Renal cortex interstitium (tissue), 11 donors: Measurements from ENCODE around the gene DNM1. TPM values are rescaled to one million over a fixed set of nuclear protein-coding genes. Genes with fewer than 3 reads are reported as not detected.

Experiments used
- DNase-seq, 11 donors: peaks; one replicate each; pipeline ENCODE4 v3.0.0-alpha.2; 2013; ENCODE audit warnings: low read depth in 9 of 11, low spot score in 4 of 11; ENCODE audit errors: extremely low read depth in 1 of 11
- polyA plus RNA-seq, 3 donors: library from polyadenylated mRNA; unstranded; fragments of 120-200 nt; gene quantifications; one replicate each; pipeline ENCODE4 v1.2.1, GENCODE V29; 2013; ENCODE audit not compliant: insufficient read length in 3 of 3

Gene DNM1
- polyA plus RNA-seq, 3 donors, result 106 to 279 (median 123) TPM

DNA sequence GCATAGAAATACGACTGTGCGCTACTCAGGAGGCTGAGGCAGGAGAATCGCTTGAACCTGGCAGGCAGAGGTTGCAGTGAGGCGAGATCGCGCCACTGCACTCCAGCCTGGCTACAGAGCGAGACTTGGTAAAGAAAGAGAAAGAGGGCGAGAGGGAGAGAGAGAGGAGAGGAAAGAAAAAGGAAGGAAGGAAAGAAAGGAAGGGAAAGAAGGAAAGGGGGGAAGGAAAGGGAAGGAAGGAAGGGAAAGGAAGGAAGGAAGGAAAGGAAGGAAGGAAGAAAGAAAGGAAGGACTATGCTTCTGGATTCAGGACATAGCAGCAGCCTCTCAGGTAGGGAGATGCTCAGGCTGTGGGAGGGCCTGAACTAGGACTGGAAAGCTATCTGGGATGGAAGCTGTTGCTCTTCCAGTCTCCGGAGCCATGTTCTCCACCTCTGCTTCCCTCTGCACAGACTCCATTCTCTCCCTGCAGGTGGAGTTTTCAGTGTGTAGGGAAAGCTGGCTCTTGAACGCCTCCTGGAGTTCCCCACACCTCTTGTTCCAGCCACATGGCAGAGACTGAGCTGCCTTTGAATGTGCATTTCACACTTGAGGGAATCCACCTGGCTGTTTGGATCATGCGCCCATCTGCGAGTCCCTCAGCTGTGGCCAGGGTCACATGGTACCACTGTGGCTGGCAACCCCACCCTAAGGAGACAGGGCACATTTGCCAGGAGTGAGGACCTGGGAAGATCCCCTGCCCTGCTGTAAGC, 82.0 kb downstream of the DNM1 start:
- DNase-seq, result no peak

DNA sequence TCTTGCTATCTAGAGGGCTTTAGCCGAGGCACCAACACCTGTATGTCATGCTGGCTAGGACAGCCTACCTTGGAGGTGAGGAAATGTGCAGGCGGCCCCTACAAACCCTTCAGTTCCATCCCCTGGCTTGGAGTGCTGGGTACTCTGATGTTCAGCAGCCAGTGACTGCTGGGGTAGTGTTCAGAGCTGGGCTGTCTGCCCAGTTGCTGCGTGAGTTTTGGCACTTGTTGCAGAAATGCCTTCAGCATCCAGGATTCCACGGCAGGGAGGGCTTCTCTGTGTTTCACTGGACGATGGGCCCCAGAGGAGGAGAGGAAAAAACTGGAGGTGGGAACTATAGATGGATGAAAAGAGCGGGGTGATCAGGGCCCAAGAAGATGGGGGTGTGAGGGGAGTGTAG, 83.3 kb downstream of the DNM1 start:
- no peak for DNase-seq

GRCh38 chr9:128288273-128289004, 85.3 kb downstream of the DNM1 start:
- DNase-seq, result no peak

GRCh38 chr9:128292009-128292408, 88.8 kb downstream of the DNM1 start:
- DNase-seq, result no peak

- no peak for DNase-seq
Observed at GRCh38 chr9:128293091-128293490, 89.9 kb downstream of the DNM1 start.

DNA sequence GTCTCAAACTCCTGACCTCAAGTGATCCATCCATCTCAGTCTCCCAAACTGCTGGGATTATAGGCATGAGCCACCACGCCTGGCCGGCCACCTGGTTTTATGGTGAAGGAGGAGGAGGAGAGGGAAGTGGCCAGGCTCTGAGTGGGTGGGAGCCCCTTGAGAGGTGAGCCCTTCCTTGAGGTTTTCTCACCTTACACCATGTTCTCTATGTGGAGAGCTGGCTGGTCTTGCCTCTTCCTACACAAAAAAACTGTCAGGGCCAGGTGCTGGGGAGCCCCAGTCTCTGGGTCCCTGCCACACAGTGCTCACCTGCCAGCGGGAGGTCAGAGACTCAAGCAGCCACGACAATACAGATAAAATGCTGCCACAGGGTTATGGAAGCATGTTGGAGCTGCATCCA, 91.0 kb downstream of the DNM1 start:
- DNase-seq, result no peak

- no peak for DNase-seq
Observed at GRCh38 chr9:128296340-128297220, 93.4 kb downstream of the DNM1 start.

- no peak for DNase-seq
Observed at GRCh38 chr9:128297221-128297773, 94.1 kb downstream of the DNM1 start.

DNA sequence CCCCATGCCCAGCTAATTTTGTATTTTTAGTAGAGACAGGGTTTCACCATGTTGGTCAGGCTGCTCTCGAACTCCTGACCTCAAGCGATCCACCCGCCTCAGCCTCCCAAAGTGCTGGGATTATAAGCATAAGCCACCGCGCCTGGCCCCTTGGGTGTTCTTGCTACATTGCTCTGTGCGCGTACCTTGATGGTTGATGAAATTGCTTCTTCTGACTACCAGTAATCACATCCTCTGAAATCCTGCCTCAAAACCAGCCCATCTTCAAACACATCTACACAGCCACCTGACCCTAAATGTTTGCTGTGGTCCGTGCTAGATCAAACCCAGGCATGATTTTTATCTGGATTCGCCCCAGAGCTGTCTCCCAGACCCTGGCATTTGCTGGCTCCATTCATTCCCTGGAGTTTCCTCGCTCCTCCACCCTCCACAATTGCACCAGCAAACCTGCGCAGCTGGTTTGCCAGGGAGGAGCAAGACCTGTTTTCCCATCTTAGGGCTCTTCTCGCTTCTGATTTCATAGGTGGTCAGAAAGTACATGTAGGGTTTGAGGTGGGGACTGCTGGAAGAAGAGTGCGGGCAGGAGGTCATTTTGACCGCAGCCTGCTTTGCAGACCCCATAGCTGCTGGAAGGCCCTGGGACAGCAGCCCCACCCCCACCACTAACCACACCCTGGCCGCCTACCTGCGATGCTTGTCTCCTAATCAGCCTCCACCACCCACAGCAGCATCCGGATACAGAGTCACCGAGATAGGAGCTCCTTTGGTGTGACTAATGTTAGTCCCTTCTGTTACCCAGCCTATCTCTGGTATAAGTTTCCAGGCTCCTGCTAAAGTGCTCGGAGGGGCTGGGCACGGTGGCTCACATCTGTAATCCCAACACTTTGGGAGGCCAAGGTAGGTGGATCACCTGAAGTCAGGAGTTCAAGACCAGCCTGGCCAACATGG, 95.6 kb downstream of the DNM1 start:
- no peak for DNase-seq

DNA sequence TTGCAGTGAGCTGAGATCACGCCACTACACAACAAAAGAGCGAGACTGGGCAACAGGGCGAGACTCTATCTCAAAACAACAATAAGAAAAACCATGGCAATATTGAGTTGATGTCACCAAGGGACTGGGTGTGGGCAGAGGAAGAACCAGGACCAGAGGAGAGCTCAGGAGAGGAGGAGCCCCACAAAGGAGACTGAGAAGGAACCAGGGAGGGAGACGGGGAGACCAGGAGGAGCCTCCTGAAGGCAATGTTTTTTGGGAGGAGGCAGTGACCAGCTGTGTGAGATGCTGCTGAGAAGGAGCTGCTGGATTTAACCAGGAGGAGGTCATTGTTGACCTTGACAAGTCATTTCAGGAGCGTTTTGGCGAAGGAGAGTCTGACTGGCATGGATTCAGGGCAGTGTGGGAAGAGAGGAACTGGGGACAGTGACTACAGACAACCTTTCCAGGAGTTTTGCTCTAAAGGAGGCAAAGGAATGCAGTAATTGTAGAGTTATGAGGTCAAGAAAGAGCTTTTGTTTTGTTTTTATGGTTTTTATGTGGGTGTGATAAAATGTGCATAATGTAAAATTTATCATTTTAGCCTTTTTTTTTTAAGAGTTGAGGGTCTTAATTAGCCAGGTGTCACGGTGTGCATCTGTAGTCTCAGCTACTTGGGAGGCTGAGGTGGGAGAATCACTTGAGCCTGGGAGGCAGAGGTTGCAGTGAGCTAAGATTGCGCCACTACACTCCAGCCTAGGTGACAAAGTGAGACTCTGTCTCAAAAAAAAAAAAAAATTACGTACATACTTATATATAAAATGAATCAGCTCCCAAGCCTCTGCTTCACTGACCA, 101.2 kb downstream of the DNM1 start:
- DNase-seq, result no peak

Other genes starting within 250 kb of the DNM1 start
- 10 to 100 TPM; 31.5 to 35.0 (median 34.1) TPM for gene EEIG1, start 222.4 kb upstream of the DNM1 start, polyA plus RNA-seq
- gene NAIF1, start 136.1 kb upstream of the DNM1 start, polyA plus RNA-seq, result 10 to 100 TPM in 2 of 3 donors, 1 to 10 TPM in 1; 8.7 to 11.4 (median 10.3) TPM
- 10 to 100 TPM; 13.0 to 14.9 (median 13.2) TPM for gene SLC25A25, start 135.1 kb upstream of the DNM1 start, polyA plus RNA-seq
- 10 to 100 TPM; 37.8 to 61.4 (median 55.5) TPM for gene PTGES2, start 75.7 kb upstream of the DNM1 start, polyA plus RNA-seq
- 1 to 10 TPM; 1.2 to 1.3 (median 1.2) TPM for gene LCN2, start 53.9 kb upstream of the DNM1 start, polyA plus RNA-seq
- 10 to 100 TPM; 30.0 to 51.0 (median 48.6) TPM for gene BBLN, start 43.1 kb upstream of the DNM1 start, polyA plus RNA-seq
- 100 to 1,000 TPM; 115 to 139 (median 124) TPM for gene CIZ1, start 11.8 kb upstream of the DNM1 start, polyA plus RNA-seq
- 100 to 1,000 TPM in 1 of 3 donors, 10 to 100 TPM in 2; 72.9 to 115 (median 81.4) TPM for gene GOLGA2, start 72.6 kb downstream of the DNM1 start, polyA plus RNA-seq
- 10 to 100 TPM; 29.3 to 34.2 (median 30.3) TPM for gene SWI5, start 72.9 kb downstream of the DNM1 start, polyA plus RNA-seq
- 10 to 100 TPM; 40.0 to 42.5 (median 42.0) TPM for gene TRUB2, start 119.1 kb downstream of the DNM1 start, polyA plus RNA-seq
- gene COQ4, start 119.5 kb downstream of the DNM1 start, polyA plus RNA-seq, result 10 to 100 TPM; 57.3 to 96.9 (median 68.8) TPM
- gene SLC27A4, start 137.1 kb downstream of the DNM1 start, polyA plus RNA-seq, result 10 to 100 TPM; 15.3 to 22.7 (median 21.7) TPM
- gene URM1, start 168.0 kb downstream of the DNM1 start, polyA plus RNA-seq, result 10 to 100 TPM; 54.6 to 62.9 (median 55.4) TPM
- gene CERCAM, start 217.5 kb downstream of the DNM1 start, polyA plus RNA-seq, result 10 to 100 TPM; 30.6 to 48.0 (median 45.5) TPM